NCI-H2227 (cell line): ENCODE data around the gene A2ML1.
"Not testable (repeated sequence)": the region's sequence is repeated elsewhere in the genome, so short reads cannot be mapped to it uniquely, and the experiment has no call there.

Source experiments
- DNase-seq: peaks from one replicate; lab custom pipeline; 2025; ENCODE audit not compliant: unreplicated experiment; lab: John Stamatoyannopoulos, UW

The A2ML1 gene

GRCh38 chr12:8816448-8817050, 5.9 kb upstream of the A2ML1 start:
- DNase-seq = no peak

DNA sequence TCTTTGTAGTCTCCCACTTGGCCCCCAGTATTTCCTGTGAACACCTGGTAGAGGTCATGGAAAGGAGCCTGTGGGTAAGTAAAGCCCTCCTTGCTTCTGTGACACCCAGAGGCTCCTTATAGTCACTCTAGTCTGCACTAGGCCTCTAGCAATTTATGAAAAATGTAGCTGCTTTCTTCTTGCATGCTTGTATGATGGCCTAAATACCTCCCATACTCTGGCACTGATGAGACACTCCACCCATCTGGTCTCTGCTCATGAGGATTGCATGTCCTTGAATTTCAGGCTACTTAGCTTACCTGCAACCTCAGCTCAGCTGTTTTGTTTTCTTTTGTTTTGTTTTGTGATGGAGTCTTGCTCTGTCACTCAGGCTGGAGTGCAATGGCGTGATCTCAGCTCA, 4.6 kb upstream of the A2ML1 start:
- DNase-seq = no peak

- no peak for DNase-seq
Observed at GRCh38 chr12:8818526-8818925, 3.9 kb upstream of the A2ML1 start.

DNA sequence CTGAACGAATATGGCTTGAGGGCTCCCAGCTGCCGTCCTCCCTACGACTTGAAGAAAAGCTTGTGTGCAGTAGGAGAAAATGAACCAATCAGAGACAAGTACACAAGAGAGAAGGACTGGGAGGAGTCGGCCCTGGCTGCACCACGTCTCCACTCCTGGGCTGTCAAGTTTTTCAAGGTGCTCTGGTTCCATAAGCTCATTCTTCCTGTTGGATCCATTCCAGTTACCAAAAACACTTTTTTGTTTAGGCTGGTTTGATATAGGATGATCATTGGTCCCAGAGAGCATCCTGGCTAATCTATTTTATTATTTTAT, 2.8 kb upstream of the A2ML1 start:
- no peak for DNase-seq

GRCh38 chr12:8820676-8821407, 1.6 kb upstream of the A2ML1 start:
- not testable (repeated sequence) for DNase-seq

DNA sequence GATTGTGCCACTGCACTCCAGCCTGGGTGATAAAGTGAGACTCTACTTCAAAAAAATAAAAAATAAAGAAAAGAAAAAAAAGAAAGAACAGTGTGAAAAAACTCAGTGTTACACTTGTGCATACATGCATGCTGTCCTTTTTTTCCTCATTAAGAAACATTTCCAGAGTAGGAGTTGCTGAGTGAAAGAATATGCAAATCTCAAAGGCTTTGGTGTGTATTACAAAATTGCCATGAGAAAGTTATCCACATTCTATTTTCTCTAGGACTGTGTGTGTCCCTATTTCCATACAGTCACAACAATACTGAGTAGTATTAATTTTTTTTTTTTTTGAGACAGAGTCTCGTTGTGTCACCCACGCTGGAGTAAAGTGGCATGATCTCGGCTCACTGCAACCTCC, 830 bp upstream of the A2ML1 start:
- no peak for DNase-seq

DNA sequence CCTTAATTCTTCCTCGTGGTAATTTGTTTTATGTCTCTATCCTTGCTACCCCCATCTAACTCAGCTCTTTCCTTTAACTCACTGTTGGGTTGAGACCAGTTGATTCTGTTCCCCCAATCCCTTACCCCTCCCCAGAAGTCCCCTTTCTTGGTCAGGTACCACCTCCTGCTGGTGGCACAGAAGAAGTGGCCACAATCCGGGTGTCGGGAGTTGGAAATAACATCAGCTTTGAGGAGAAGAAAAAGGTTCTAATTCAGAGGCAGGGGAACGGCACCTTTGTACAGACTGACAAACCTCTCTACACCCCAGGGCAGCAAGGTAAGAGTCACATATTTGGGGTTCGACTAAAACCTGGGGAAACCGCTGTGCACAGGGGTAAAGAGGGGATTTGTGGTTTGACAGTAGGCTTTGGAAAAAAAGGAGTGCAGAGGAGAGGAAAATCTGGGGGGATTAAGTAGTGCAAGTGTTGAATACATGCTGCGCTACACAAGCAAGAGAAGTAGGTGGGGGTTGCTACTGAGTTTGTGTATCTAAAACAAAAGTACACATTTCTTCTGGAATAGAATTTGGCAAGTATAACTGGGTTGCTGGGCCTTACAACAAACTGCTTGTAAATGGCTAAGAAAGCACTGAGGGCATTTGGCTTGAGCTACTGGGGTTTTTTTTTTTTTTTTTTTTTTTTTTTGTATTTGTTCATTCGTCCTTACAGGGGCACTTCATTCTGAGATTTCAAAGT, 1.3 kb downstream of the A2ML1 start:
- no peak for DNase-seq

- no peak for DNase-seq
Observed at GRCh38 chr12:8827551-8828256, 5.3 kb downstream of the A2ML1 start.

DNA sequence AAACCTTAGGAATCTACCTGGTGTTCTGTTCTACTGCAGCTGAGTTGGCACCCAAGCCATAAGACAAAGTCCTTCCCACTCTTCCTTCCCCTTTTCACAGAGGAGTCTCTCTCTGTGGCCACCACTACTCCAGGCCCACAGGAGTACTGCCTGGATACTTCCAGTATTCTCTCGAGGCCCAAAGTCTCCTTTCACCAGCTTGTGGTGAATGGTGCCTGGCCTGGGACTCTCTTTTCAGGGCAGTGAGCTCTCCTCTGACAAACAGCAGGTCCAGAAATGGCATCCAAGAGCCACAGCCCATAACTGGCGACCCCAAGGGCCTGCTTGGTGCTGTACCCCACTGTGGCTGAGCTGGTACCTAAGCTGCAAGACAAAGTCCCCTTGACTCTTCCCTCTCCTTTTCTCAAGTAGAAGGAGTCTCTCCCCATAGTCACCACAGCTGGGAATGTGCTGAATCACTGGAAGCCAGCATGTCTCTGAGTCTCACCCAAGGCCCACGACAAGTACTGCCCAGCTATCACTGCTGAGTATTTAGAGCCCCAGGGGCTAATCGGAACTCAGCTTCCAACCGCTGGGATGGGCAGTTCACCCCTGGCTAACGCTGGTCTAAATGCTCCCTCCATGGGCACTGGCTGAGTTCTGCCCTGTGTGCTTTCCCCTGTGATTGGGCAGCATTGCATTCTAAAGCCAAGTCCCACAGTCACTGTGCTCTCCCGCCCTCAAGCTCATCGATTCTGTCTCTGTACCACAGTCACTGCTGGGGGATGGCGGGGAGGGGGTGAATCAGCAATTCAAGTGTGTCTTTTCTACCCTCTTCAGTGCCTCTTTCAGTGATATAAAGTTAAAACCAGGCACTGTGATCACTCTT, 6.1 kb downstream of the A2ML1 start:
- no peak for DNase-seq

DNA sequence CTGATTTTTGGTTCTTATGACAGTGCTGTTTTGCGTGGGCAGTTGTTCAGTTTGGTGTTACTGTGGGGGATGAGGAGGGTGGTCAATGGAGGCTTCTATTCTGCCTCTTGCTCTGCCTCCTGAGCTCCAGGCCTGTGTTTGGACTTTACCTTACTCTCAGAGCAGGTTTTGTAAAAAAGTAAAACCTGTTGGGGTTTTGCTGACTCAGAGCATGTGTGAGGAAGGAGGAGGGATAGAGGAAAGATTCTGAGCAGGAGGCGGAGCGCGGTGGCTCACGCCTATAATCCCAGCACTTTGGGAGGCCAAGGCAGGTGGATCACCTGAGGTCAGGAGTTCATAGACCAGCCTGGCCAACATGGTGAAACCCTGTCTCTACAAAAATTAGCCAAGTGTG, 6.7 kb downstream of the A2ML1 start:
- no peak for DNase-seq

- no peak for DNase-seq
Observed at GRCh38 chr12:8829621-8830020, 7.2 kb downstream of the A2ML1 start.

- DNase-seq = no peak
Observed at GRCh38 chr12:8831116-8831515, 8.7 kb downstream of the A2ML1 start.

- no peak for DNase-seq
Observed at GRCh38 chr12:8832500-8832899, 10.1 kb downstream of the A2ML1 start.

DNA sequence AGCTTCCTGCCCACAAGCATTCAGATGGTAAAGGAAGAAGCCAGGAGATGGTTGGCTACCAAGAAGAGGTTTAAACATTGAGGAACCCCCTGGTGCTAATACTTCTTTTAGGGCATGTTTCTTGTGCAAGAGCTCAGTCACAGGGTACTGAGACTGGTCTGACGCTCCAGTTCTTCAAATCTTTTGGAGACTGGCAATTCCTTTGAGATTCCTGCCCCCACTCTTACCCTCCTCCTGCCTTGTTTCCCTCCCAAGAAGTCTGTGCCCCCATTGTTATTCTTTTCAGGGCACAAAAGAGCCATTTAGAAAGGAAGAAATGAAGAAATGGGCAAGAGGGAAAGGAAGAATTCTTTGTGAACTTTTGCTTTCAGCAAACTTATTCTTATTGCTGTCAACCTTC, 11.8 kb downstream of the A2ML1 start:
- DNase-seq = no peak

DNA sequence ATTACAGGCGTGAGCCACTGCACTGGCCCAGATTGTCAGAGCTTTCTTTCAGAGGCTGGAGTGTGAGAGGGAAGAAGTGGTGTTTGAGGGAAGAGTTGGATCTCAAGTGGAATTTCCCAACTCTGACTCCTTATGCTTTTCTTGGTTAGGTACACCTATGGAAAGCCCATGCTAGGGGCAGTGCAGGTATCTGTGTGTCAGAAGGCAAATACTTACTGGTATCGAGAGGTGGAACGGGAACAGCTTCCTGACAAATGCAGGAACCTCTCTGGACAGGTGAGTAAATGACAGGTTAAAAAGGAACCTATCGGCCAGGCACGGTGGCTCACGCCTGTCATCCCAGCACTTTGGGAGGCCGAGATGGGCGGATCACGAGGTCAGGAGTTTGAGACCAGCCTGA, 14.9 kb downstream of the A2ML1 start:
- no peak for DNase-seq

DNA sequence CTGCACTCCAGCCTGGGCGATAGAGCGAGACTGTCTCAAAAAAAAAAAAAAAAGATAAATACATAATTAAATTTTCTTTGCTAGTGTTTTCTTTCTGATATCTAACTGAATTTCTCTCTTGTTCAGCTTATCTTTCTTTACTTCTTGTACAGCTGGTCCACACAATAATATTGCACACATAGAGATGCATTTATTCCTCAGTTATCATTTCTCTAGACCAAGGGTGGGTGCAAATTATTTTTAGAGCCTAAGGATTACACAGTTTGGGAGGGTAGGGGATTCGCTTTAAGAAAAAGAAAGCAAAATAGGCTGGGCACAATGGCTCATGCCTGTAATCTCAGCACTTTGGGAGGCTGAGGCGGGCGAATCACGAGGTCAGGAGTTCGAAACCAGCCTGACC, 17.9 kb downstream of the A2ML1 start:
- no peak for DNase-seq

DNA sequence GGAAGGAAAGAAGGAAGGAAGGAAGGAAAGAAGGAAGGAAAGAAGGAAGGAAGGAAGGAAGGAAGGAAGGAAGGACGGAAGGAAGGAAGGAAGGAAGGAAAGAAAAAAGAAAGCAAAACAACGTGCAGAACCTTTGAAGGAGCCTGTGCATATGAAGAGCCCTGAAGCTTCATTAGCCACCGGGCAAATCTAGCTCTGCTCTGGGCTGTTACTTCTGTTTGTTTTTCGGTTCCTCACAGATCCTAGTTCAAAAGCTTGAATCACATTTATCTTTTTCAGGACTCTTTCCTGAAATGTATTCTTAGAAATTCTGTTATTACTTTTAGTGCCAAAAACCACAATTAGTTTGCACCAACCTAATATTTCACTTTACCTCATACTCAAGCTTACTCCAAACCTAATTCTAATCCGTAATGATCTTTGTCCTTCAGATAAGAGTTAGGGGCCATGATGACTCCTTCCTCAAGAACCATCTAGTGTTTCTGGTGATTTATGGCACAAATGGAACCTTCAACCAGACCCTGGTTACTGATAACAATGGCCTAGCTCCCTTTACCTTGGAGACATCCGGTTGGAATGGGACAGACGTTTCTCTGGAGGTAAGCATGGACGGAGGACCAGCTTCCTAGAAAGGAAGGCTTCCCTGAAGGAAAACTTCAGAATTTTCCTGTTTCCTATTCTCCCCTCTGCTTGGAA, 18.7 kb downstream of the A2ML1 start:
- DNase-seq = no peak

DNA sequence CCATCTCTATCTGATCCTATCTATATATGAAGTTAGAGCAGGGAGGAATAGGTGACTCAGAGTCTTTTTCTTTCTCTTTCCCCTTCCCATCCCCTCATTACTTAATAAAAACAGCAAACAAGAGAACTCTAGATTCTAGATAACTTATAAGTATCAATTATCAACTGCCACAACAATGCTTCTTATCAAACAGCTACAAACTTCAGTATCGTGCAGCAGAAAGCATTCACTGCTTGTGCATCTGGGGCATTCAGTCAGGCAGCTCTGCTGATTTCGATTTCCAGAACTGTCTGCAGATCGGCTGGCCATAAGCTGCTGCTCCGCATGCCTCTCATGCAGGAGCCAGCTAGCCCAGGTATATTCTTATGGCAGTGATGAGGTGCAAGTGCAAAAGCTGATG, 19.4 kb downstream of the A2ML1 start:
- no peak for DNase-seq

DNA sequence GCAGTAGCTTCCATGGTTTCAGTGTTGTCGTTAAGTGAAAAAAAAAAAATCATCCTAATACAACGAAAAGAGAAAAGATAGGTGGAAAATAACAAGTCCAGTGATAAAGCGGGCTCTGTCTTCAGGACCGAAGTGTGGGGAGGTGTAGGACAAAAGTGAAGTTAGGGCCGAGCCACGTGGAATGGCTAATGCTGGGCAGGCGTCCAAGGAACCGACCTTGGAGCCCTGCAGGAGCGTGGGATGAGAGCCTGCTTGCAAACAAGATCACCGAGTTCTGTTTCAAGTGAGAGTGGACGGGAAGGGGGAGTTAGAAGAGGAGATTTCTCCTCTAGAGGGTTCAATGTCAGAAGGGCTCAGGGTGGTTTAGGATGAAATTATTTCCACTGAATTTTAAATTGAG, 22.2 kb downstream of the A2ML1 start:
- no peak for DNase-seq

- DNase-seq = no peak
Observed at GRCh38 chr12:8846305-8846704, 23.9 kb downstream of the A2ML1 start.
